IMR-90 (cell line): ENCODE measurements around the gene OLAH. TPM values are rescaled to one million over a fixed set of nuclear protein-coding genes. Genes with fewer than 3 reads are reported as not detected.

Source experiments
- ATAC-seq: fragments of 200-7000 bp; cut with Tn5 transposase; 2 replicates; pipeline ENCODE4 v1.9.1; 2020; ENCODE audit warnings: low read depth, mild to moderate bottlenecking, moderate library complexity
- BruUV-seq: library from RNA; stranded (reverse); fragments of 400-500 nt; replicated peaks from 2 replicates; lab custom pipeline; 2021; lab: Mats Ljungman, UMichigan
- CTCF ChIA-PET: fragments of 300-600 bp; formaldehyde crosslinking; extraction: SDS; loops from one replicate; lab custom pipeline; 2021; ENCODE audit warnings: antibody characterized with exemption; lab: Yijun Ruan, JAX
- POLR2A ChIA-PET: fragments of 300-600 bp; sonication (Branson Sonifier 250); formaldehyde crosslinking; loops from one replicate; lab custom pipeline; 2022; ENCODE audit warnings: antibody characterized with exemption; ENCODE audit not compliant: unreplicated experiment; lab: Charles Lee
- DNase-seq: peaks from one replicate; pipeline ENCODE4 v3.0.0; 2013
- H2AFZ ChIP-seq: replicated peaks from 2 replicates; pipeline ENCODE3; 2013; ENCODE audit warnings: low read length, mild to moderate bottlenecking; ENCODE audit not compliant: poor library complexity
- H2AK5ac ChIP-seq: 2 replicates; pipeline ENCODE4 v1.6.1; 2013; ENCODE audit warnings: low read depth, low read length, inconsistent platforms
- H2AK9ac ChIP-seq: replicated peaks from 2 replicates; pipeline ENCODE3; 2013; ENCODE audit warnings: mild to moderate bottlenecking, low read depth, low read length, moderate library complexity; ENCODE audit not compliant: poor library complexity
- H2BK120ac ChIP-seq: 2 replicates; pipeline ENCODE4 v1.6.1; 2013; ENCODE audit warnings: low read depth, low read length, inconsistent platforms
- H2BK15ac ChIP-seq: 3 replicates; pipeline ENCODE4 v1.6.1; 2013; ENCODE audit warnings: low read depth, low read length, inconsistent platforms
- H2BK20ac ChIP-seq: 2 replicates; pipeline ENCODE4 v1.6.1; 2013; ENCODE audit warnings: low read depth, mild to moderate bottlenecking, inconsistent platforms, low read length, moderate library complexity
- H2BK5ac ChIP-seq: 2 replicates; pipeline ENCODE4 v1.6.1; 2013; ENCODE audit warnings: mild to moderate bottlenecking, low read depth, low read length, inconsistent platforms; ENCODE audit not compliant: poor library complexity, severe bottlenecking
- H3K14ac ChIP-seq: replicated peaks from 2 replicates; pipeline ENCODE4 v1.6.1; 2013; ENCODE audit warnings: low read depth, low read length, inconsistent platforms
- H3K18ac ChIP-seq: 2 replicates; pipeline ENCODE4 v1.6.1; 2013; ENCODE audit warnings: low read depth, low read length, control low read depth
- H3K23ac ChIP-seq: 2 replicates; pipeline ENCODE4 v1.6.1; 2013; ENCODE audit warnings: low read depth, low read length, inconsistent platforms
- H3K27ac ChIP-seq: 2 replicates; pipeline ENCODE4 v1.5.1; 2013; ENCODE audit warnings: mild to moderate bottlenecking, control low read depth, low read length; ENCODE audit not compliant: insufficient read depth
- H3K27me3 ChIP-seq: 2 replicates; pipeline ENCODE4 v1.6.1; 2013; ENCODE audit warnings: low read length; ENCODE audit not compliant: control insufficient read depth, insufficient read depth
- H3K36me3 ChIP-seq: 2 replicates; pipeline ENCODE4 v1.6.1; 2013; ENCODE audit warnings: low read length, mixed read lengths; ENCODE audit not compliant: control insufficient read depth, insufficient read depth
- H3K4ac ChIP-seq: 2 replicates; pipeline ENCODE4 v1.6.1; 2013; ENCODE audit warnings: low read depth, low read length, inconsistent platforms
- H3K4me1 ChIP-seq: 2 replicates; pipeline ENCODE4 v1.6.1; 2013; ENCODE audit warnings: low read length, mixed read lengths; ENCODE audit not compliant: control insufficient read depth, insufficient read depth
- H3K4me2 ChIP-seq: 2 replicates; pipeline ENCODE4 v1.6.1; 2013; ENCODE audit warnings: low read depth, mild to moderate bottlenecking, control low read depth, low read length, moderate library complexity
- H3K4me3 ChIP-seq: 2 replicates; pipeline ENCODE4 v1.5.1; 2013; ENCODE audit warnings: low read depth, mild to moderate bottlenecking, control low read depth, low read length, moderate library complexity; ENCODE audit not compliant: insufficient read depth
- H3K56ac ChIP-seq: 2 replicates; pipeline ENCODE4 v1.6.1; 2013; ENCODE audit warnings: low read length, inconsistent platforms; ENCODE audit not compliant: insufficient read depth; ENCODE audit errors: extremely low read depth
- H3K79me1 ChIP-seq, 2 experiments: 2 replicates each; pipeline ENCODE4 v1.6.1; 2013; ENCODE audit warnings: low read length in 2 of 2, inconsistent platforms in 1 of 2, low read depth in 1 of 2
- H3K9ac ChIP-seq: 2 replicates; pipeline ENCODE4 v1.6.1; 2013; ENCODE audit warnings: low read depth, low read length, control low read depth
- H3K9me1 ChIP-seq: 2 replicates; pipeline ENCODE4 v1.6.1; 2013; ENCODE audit warnings: low read length, inconsistent platforms; ENCODE audit not compliant: insufficient read depth
- H3K9me3 ChIP-seq: 2 replicates; pipeline ENCODE4 v1.6.1; 2013; ENCODE audit warnings: low read length; ENCODE audit not compliant: control insufficient read depth, insufficient read depth
- H4K20me1 ChIP-seq: 2 replicates; pipeline ENCODE4 v1.6.1; 2013; ENCODE audit warnings: low read length, inconsistent platforms; ENCODE audit not compliant: insufficient read depth
- H4K5ac ChIP-seq: 2 replicates; pipeline ENCODE4 v1.6.1; 2013; ENCODE audit warnings: mild to moderate bottlenecking, low read depth, low read length, control low read depth
- H4K8ac ChIP-seq, 2 experiments: 2 replicates each; pipeline ENCODE4 v1.6.1; 2013; ENCODE audit warnings: low read depth in 2 of 2, low read length in 2 of 2, control low read depth in 1 of 2, inconsistent platforms in 1 of 2
- H4K91ac ChIP-seq: 2 replicates; pipeline ENCODE4 v1.6.1; 2013; ENCODE audit warnings: low read depth, low read length, inconsistent platforms; ENCODE audit not compliant: insufficient read depth
- BHLHE40 ChIP-seq: fragments of 150-350 bp; IDR thresholded peaks from 2 replicates; pipeline ENCODE4 v1.6.1; 2016; ENCODE audit warnings: mild to moderate bottlenecking, low read depth, low read length
- CEBPB ChIP-seq: IDR thresholded peaks from 2 replicates; pipeline ENCODE4 v1.6.1; 2012; ENCODE audit warnings: low read depth, low read length, improper control_type of control experiment
- CHD1 ChIP-seq: IDR thresholded peaks from 2 replicates; pipeline ENCODE4 v1.6.1; 2012; ENCODE audit warnings: low read depth, low read length, improper control_type of control experiment
- CTCF ChIP-seq: conservative IDR thresholded peaks from 2 replicates; pipeline ENCODE4 v1.5.1; 2012; ENCODE audit warnings: mild to moderate bottlenecking, low read depth, low read length, improper control_type of control experiment
- ELK1 ChIP-seq: fragments of 150-350 bp; IDR thresholded peaks from 2 replicates; pipeline ENCODE4 v1.6.1; 2016; ENCODE audit warnings: low read depth, mild to moderate bottlenecking, low read length, moderate library complexity, borderline replicate concordance
- FOS ChIP-seq: fragments of 150-350 bp; IDR thresholded peaks from 2 replicates; pipeline ENCODE4 v1.6.1; 2016; ENCODE audit warnings: low read depth, low read length
- MAFK ChIP-seq: IDR thresholded peaks from 2 replicates; pipeline ENCODE4 v1.6.1; 2012; ENCODE audit warnings: low read depth, low read length, improper control_type of control experiment
- MAZ ChIP-seq: IDR thresholded peaks from 2 replicates; pipeline ENCODE4 v1.6.1; 2012; ENCODE audit warnings: low read depth, mild to moderate bottlenecking, low read length, improper control_type of control experiment, moderate library complexity, borderline replicate concordance
- MXI1 ChIP-seq: IDR thresholded peaks from 2 replicates; pipeline ENCODE4 v1.6.1; 2012; ENCODE audit warnings: low read depth, mild to moderate bottlenecking, low read length, moderate library complexity, borderline replicate concordance
- NFE2L2 ChIP-seq: fragments of 150-350 bp; IDR thresholded peaks from 2 replicates; pipeline ENCODE4 v1.6.1; 2016; ENCODE audit warnings: low read depth, mild to moderate bottlenecking, low read length
- POLR2A ChIP-seq: IDR thresholded peaks from 2 replicates; pipeline ENCODE4 v1.6.1; 2012; ENCODE audit warnings: mild to moderate bottlenecking, low read depth, low read length
- RAD21 ChIP-seq: IDR thresholded peaks from 2 replicates; pipeline ENCODE4 v1.6.1; 2012; ENCODE audit warnings: low read length, improper control_type of control experiment
- RCOR1 ChIP-seq: IDR thresholded peaks from 2 replicates; pipeline ENCODE4 v1.6.1; 2012; ENCODE audit warnings: mild to moderate bottlenecking, low read length, improper control_type of control experiment; ENCODE audit not compliant: insufficient replicate concordance
- RFX5 ChIP-seq: IDR thresholded peaks from 2 replicates; pipeline ENCODE4 v1.8.0; 2012; ENCODE audit warnings: low read depth, mild to moderate bottlenecking, low read length, moderate library complexity
- USF2 ChIP-seq: fragments of 150-350 bp; IDR thresholded peaks from 2 replicates; pipeline ENCODE4 v1.6.1; 2017; ENCODE audit warnings: mild to moderate bottlenecking, antibody characterized with exemption, low read length, low read depth
- WGBS, 2 experiments: methylation state at CpG; one replicate each; pipeline versions ENCODE4 v1.1.5 to v1.1.7; 2013; ENCODE audit warnings: missing lambda C conversion rate in 2 of 2; ENCODE audit not compliant: insufficient read length in 1 of 2; ENCODE audit errors: extremely low coverage in 2 of 2; 5-methylcytosine and 5-hydroxymethylcytosine counted together
- dilution Hi-C: fragments of 300-500 bp; cut with HindIII; formaldehyde crosslinking; loops from one replicate; pipeline ENCODE4 v1.14.3; 2018; ENCODE audit warnings: low sequenced_read_pairs; ENCODE audit not compliant: unreplicated experiment
- in situ Hi-C: fragments of 300-500 bp; cut with MboI; formaldehyde crosslinking; loops from 3 replicates; pipeline ENCODE4 v1.14.3; 2019; ENCODE audit warnings: low sequenced_read_pairs, inconsistent platforms, mixed read lengths
- intact Hi-C: fragments of 100-400 bp; cut with micrococcal nuclease; formaldehyde crosslinking; loops from 2 replicates; pipeline ENCODE4 v1.10.0; 2022
- polyA plus RNA-seq, 3 experiments: library from polyadenylated mRNA; depleted of rRNA; stranded (reverse); fragments of >200 nt; gene quantifications; 2 replicates each; pipeline ENCODE4 v1.2.3, GENCODE V29; 2012; ENCODE audit warnings: low replicate concordance in 1 of 3
- total RNA-seq: library from RNA; depleted of rRNA; stranded (reverse); fragments of >200 nt; gene quantifications from 2 replicates; pipeline ENCODE4 v1.2.3, GENCODE V29; 2012

OLAH gene
- total and polyA plus RNA-seq, 2 of the 4 experiments (the other 2 are of a cell fraction): not detected

GRCh38 chr10:15068802-15069201 lies 25.1 kb downstream of the OLAH start:
- CTCF ChIA-PET: interaction anchor here (0.9 kb wide), 1 partner anchor 17 kb away, joined by 3 read pairs; no protein-coding TSS in a partner anchor
- POLR2A ChIA-PET: no interaction called here
- in situ Hi-C loops: no loop called here

More at GRCh38 chr10:15068802-15069201, 25.1 kb downstream of the OLAH start:
- Histone ChIP-seq H2BK5ac (no peak overlapping the region), H3K56ac (no peak overlapping the region), H3K23ac (no peak overlapping the region), H2BK15ac (no peak overlapping the region), H3K4me3 (no peak overlapping the region), H4K91ac (no peak overlapping the region), H3K4me1 (no peaks in the 10 kb centered on the region), H3K4ac (no peak overlapping the region), H3K9me1 (no peaks in the 10 kb centered on the region), H3K14ac (no peak overlapping the region), H3K9ac (no peak overlapping the region), H2AK9ac (no peak overlapping the region), H3K27me3 (peaks cover 3% of the 10 kb centered on the region; the same call in 1 of the 2 replicates), H4K20me1 (no peaks in the 10 kb centered on the region), H3K36me3 (no peaks in the 10 kb centered on the region), H2BK20ac (no peak overlapping the region), H3K18ac (no peak overlapping the region), H2BK120ac (no peak overlapping the region), H4K5ac (no peak overlapping the region), H3K4me2 (no peak overlapping the region), H4K8ac (no peak overlapping the region), H3K79me1 (no peaks in the 10 kb centered on the region), H2AK5ac (no peak overlapping the region), H3K27ac (no peak overlapping the region), H3K9me3 (peaks cover 12% of the 10 kb centered on the region), H2AFZ (peak overlapping the region; percentile 39)
- no CpG with 5 or more reads among the region's 3 CpGs for WGBS, 2 experiments
- DNase-seq (peak; percentile 61), ATAC-seq (peak; percentile 93)
- no TSS peak for BruUV-seq
- TF ChIP-seq CTCF (no peak), USF2 (no peak), ELK1 (no peak), RFX5 (no peak), CEBPB (no peak), POLR2A (no peak), NFE2L2 (no peak), FOS (no peak), MXI1 (no peak), RCOR1 (no peak), MAZ (no peak), MAFK (no peak), RAD21 (no peak), BHLHE40 (no peak), CHD1 (no peak)
- intact Hi-C loops: loop anchor here (5.0 kb wide), 1 partner anchor 52 kb away; no protein-coding TSS in a partner anchor
- dilution Hi-C loops: no loop called here
